BLaER1 (cell line): ENCODE data around the gene CYP1A1.
A peak's percentile ranks its signal among the peaks of the same experiment; 100 is the strongest.

ENCODE experiments used
- H3K27ac ChIP-seq: shearing (Covaris generic); formaldehyde crosslinking; 2 replicates; pipeline ENCODE4 v1.8.1; 2022
- H3K27me3 ChIP-seq: shearing (Covaris generic); formaldehyde crosslinking; 2 replicates; pipeline ENCODE4 v1.8.1; 2022
- H3K36me3 ChIP-seq: shearing (Covaris generic); formaldehyde crosslinking; 2 replicates; pipeline ENCODE4 v1.8.1; 2022
- H3K4me1 ChIP-seq: shearing (Covaris generic); formaldehyde crosslinking; 2 replicates; pipeline ENCODE4 v1.8.1; 2022
- H3K4me2 ChIP-seq: shearing (Covaris generic); formaldehyde crosslinking; 2 replicates; pipeline ENCODE4 v1.8.1; 2022
- H3K4me3 ChIP-seq: shearing (Covaris generic); formaldehyde crosslinking; 2 replicates; pipeline ENCODE4 v1.8.1; 2022
- H3K9ac ChIP-seq: shearing (Covaris generic); formaldehyde crosslinking; 2 replicates; pipeline ENCODE4 v1.8.1; 2022
- H3K9me3 ChIP-seq: shearing (Covaris generic); formaldehyde crosslinking; 2 replicates; pipeline ENCODE4 v1.8.1; 2022
- H4K20me1 ChIP-seq: shearing (Covaris generic); formaldehyde crosslinking; 2 replicates; pipeline ENCODE4 v1.8.1; 2022
- Cebpa-rat ChIP-seq: shearing (Covaris generic); IDR thresholded peaks from 2 replicates; pipeline ENCODE4 v1.8.1; 2022

Gene CYP1A1

DNA sequence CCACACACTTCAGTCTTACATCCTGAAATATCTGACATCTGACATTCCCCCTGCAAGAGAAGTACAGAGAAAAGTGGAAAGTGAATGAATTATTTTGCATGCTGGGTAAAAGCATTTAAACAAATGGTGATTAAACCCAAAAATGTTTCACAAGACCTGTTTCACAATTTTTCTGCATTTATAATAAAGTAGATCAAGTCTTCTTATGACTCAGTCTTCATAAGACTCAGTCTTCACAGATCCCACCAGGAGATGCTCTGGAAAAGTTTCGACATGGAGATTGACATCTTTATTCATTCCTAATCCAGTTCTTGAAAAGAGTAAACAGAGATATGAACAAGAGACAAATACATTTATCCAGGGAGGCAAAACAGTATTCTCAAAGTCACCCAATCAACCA lies 16.3 kb downstream of the CYP1A1 start:
- H3K4me3 ChIP-seq: no peak overlapping the region
- H3K27me3 ChIP-seq: no peaks in the 10 kb centered on the region
- H4K20me1 ChIP-seq: no peaks in the 10 kb centered on the region
- TF ChIP-seq Cebpa-rat: no peak
- H3K4me1 ChIP-seq: peaks cover 7% of the 10 kb centered on the region
- no peak overlapping the region for H3K27ac ChIP-seq
- no peaks in the 10 kb centered on the region for H3K9me3 ChIP-seq
- H3K9ac ChIP-seq: no peak overlapping the region
- no peaks in the 10 kb centered on the region for H3K36me3 ChIP-seq
- H3K4me2 ChIP-seq: no peak overlapping the region

DNA sequence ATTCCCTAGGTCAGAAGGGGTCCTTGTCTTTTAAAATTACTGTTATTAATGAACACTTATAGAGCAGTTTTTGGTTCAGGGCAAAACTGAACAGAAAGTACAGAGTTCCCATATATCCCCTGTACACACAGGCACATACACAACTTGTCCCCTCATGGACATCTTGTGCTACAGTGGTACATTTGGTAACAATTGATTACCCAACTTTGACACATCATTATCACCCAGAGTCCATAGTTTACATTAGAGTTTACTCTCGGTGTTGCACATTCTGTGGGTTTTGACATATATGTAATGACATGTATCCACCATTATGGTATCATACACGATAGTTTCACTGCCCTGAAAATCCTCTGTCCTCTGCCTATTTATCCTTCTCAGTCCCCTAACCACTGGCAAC lies 28.5 kb downstream of the CYP1A1 start:
- Histone ChIP-seq H3K27me3 (no peaks in the 10 kb centered on the region), H3K27ac (0 out of 2 replicates have a peak overlapping the region, but pooled peaks have one; percentile 84), H3K4me1 (peaks cover 36% of the 10 kb centered on the region), H3K4me2 (peak overlapping the region; percentile 97), H4K20me1 (peaks cover 13% of the 10 kb centered on the region; the same call in 1 of the 2 replicates), H3K36me3 (no peaks in the 10 kb centered on the region), H3K9ac (peak overlapping the region; percentile 90; the same call in 1 of the 2 replicates), H3K4me3 (peak overlapping the region; percentile 91), H3K9me3 (no peaks in the 10 kb centered on the region)
- TF ChIP-seq Cebpa-rat: no peak

GRCh38 chr15:74696398-74696729 lies 29.0 kb downstream of the CYP1A1 start:
- H3K4me1 ChIP-seq: peaks cover 36% of the 10 kb centered on the region
- no peak for TF ChIP-seq Cebpa-rat
- peak overlapping the region; percentile 90 for H3K9ac ChIP-seq
- H3K27ac ChIP-seq: peak overlapping the region; percentile 84
- peak overlapping the region; percentile 91 for H3K4me3 ChIP-seq
- peaks cover 17% of the 10 kb centered on the region; the same call in 1 of the 2 replicates for H4K20me1 ChIP-seq
- no peaks in the 10 kb centered on the region for H3K36me3 ChIP-seq
- no peaks in the 10 kb centered on the region for H3K27me3 ChIP-seq
- peak overlapping the region; percentile 97 for H3K4me2 ChIP-seq
- no peaks in the 10 kb centered on the region for H3K9me3 ChIP-seq

DNA sequence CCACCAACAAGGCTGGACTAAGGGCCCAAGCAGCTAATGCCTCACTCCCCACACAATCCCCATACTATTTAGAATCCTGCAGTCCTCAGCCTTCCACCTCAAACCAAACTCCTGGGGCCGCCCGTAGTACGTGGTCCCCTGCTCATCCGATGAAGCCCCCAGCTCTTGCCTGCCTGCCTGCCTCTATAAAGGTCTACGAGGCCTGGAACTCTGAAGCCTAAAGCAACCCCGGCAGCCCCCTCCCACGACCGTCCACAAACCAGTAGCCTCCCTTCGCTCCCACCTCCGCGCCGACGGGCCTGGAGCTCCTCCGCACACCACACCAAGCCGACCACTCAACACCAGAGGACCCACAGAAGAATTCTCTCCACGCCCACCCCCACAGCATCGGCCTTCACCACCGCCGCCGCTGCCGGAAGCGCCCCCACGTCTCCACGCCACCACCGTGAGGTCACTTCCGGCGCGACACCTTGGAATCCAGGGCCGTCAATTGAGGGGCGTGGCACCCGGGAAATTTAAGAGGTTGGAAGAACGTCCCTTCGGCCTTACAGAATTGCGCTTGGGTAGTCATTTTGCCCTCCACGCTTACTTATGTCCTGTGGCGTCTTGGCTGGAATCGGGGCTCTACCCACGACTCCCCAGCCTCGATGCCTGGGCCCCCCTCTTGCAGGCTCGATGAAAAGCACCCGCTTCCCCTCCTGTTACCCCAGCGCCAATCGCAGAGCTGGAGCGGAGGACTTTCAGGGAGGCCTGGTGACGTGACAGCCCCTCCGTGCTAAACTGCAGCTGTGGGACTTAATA lies 29.5 kb downstream of the CYP1A1 start, which contains the start of gene EDC3:
TSS of gene EDC3 (minus strand) at position 428 of the 801 bp plus-strand sequence. CDS start 20,900 bp downstream, outside the sequence.
- Histone ChIP-seq H3K36me3 (no peaks in the 10 kb centered on the region), H3K4me3 (peak within 1 kb of the TSS; percentile 91), H3K4me1 (peaks cover 36% of the 10 kb centered on the region), H3K4me2 (peak within 1 kb of the TSS; percentile 97), H3K27me3 (no peaks in the 10 kb centered on the region), H4K20me1 (peaks cover 23% of the 10 kb centered on the region), H3K27ac (peak within 1 kb of the TSS; percentile 84), H3K9ac (peak within 1 kb of the TSS; percentile 90), H3K9me3 (no peaks in the 10 kb centered on the region)
- TF ChIP-seq Cebpa-rat: no peak

- H3K4me3 ChIP-seq: no peak overlapping the region
- no peaks in the 10 kb centered on the region for H3K27me3 ChIP-seq
- H3K9me3 ChIP-seq: no peaks in the 10 kb centered on the region
- no peak overlapping the region for H3K4me2 ChIP-seq
- no peak overlapping the region for H3K27ac ChIP-seq
- no peak for TF ChIP-seq Cebpa-rat
- H3K36me3 ChIP-seq: 0 out of 2 replicates have a peak, but pooled peaks cover 2% of the 10 kb centered on the region
- H4K20me1 ChIP-seq: peaks cover 45% of the 10 kb centered on the region
- H3K4me1 ChIP-seq: peaks cover 36% of the 10 kb centered on the region
- no peak overlapping the region for H3K9ac ChIP-seq
These were observed 33.0 kb downstream of the CYP1A1 start for GRCh38 chr15:74692327-74692726.

GRCh38 chr15:74683758-74684157 lies 41.6 kb downstream of the CYP1A1 start:
- Histone ChIP-seq H3K9ac (no peak overlapping the region), H3K4me3 (no peak overlapping the region), H3K4me1 (peaks cover 3% of the 10 kb centered on the region; the same call in 1 of the 2 replicates), H4K20me1 (peaks cover 69% of the 10 kb centered on the region), H3K36me3 (peaks cover 50% of the 10 kb centered on the region), H3K9me3 (peaks cover 12% of the 10 kb centered on the region), H3K4me2 (no peak overlapping the region), H3K27ac (no peak overlapping the region), H3K27me3 (no peaks in the 10 kb centered on the region)
- TF ChIP-seq Cebpa-rat: no peak

GRCh38 chr15:74682954-74683353 lies 42.4 kb downstream of the CYP1A1 start:
- Histone ChIP-seq H3K4me2 (no peak overlapping the region), H3K36me3 (peaks cover 50% of the 10 kb centered on the region), H3K9me3 (peaks cover 12% of the 10 kb centered on the region), H4K20me1 (peaks cover 69% of the 10 kb centered on the region), H3K4me3 (no peak overlapping the region), H3K27ac (no peak overlapping the region), H3K27me3 (no peaks in the 10 kb centered on the region), H3K4me1 (peaks cover 6% of the 10 kb centered on the region; the same call in 1 of the 2 replicates), H3K9ac (no peak overlapping the region)
- TF ChIP-seq Cebpa-rat: no peak

DNA sequence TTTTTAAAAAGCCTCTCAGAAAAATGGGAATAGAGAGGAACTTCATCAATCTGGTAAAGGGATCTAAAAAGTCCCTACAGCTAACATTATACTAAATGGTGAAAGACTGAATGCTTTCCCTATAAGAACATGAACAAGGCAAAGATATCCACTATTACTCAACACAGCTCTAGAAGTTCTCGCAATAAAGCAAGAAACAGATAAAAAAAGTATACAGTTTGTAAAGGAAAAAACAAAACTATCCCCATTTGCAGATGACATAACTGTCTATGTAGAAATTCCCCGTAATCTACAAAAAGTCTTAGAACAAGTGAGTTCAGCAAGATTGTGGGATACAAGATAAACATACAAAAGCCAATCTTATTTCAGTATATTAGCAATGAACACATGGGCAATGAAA lies 44.9 kb downstream of the CYP1A1 start:
- no peak overlapping the region for H3K4me2 ChIP-seq
- H3K4me1 ChIP-seq: peaks cover 6% of the 10 kb centered on the region; the same call in 1 of the 2 replicates
- peaks cover 71% of the 10 kb centered on the region for H4K20me1 ChIP-seq

GRCh38 chr15:74676801-74677200 lies 48.5 kb downstream of the CYP1A1 start:
- peaks cover 29% of the 10 kb centered on the region for H3K36me3 ChIP-seq
- H3K9me3 ChIP-seq: no peaks in the 10 kb centered on the region
- H3K27ac ChIP-seq: no peak overlapping the region
- no peaks in the 10 kb centered on the region for H3K27me3 ChIP-seq
- peaks cover 69% of the 10 kb centered on the region for H4K20me1 ChIP-seq
- H3K9ac ChIP-seq: no peak overlapping the region
- H3K4me1 ChIP-seq: peaks cover 6% of the 10 kb centered on the region; the same call in 1 of the 2 replicates
- no peak overlapping the region for H3K4me2 ChIP-seq
- no peak overlapping the region for H3K4me3 ChIP-seq
- no peak for TF ChIP-seq Cebpa-rat

More for the DNA sequence above, 44.9 kb downstream of the CYP1A1 start:
- H3K27me3 ChIP-seq: no peaks in the 10 kb centered on the region
- H3K9me3 ChIP-seq: peaks cover 12% of the 10 kb centered on the region
- no peak overlapping the region for H3K4me3 ChIP-seq
- no peak overlapping the region for H3K27ac ChIP-seq
- peaks cover 29% of the 10 kb centered on the region for H3K36me3 ChIP-seq
- H3K9ac ChIP-seq: no peak overlapping the region
- no peak for TF ChIP-seq Cebpa-rat

DNA sequence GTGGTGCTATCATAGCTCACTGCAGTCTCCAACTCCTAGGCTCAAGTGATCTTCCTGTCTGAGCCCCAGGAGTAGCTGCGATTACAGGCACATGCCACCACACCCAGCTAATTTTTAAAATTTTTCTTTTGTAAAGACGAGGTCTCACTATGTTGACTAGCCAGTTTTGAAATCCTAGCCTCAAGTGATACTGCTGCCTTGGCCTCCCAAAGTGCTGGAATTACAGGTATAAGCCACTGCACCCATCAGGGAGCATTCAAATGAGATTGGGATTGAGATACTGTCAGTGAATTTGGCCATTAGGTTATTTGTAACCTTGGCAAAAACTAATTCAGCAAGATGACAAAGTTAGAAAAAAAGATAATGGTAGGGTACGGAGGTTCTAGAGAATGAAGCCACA lies 51.2 kb downstream of the CYP1A1 start:
- Histone ChIP-seq H3K27me3 (no peaks in the 10 kb centered on the region), H3K9me3 (no peaks in the 10 kb centered on the region), H3K27ac (no peak overlapping the region), H3K36me3 (peaks cover 56% of the 10 kb centered on the region), H4K20me1 (peaks cover 52% of the 10 kb centered on the region), H3K4me3 (no peak overlapping the region), H3K4me2 (no peak overlapping the region), H3K4me1 (peaks cover 6% of the 10 kb centered on the region; the same call in 1 of the 2 replicates), H3K9ac (no peak overlapping the region)
- no peak for TF ChIP-seq Cebpa-rat
